Coronary artery (tissue), 2 donors: ENCODE results near the gene PIEZO2.

Source experiments
- DNase-seq: peaks from one replicate; pipeline ENCODE4 v3.0.0-alpha.2; 2017; ENCODE audit warnings: low spot score
- H3K27ac ChIP-seq, 2 donors: fragments of 200-600 bp; sonication (generic); one replicate each; pipeline ENCODE4 v1.5.1; 2016 to 2019
- H3K4me3 ChIP-seq: fragments of 200-600 bp; sonication (generic); 2 replicates; pipeline ENCODE4 v1.5.1; 2016; ENCODE audit warnings: mild to moderate bottlenecking, moderate library complexity
- CTCF ChIP-seq: fragments of 200-600 bp; sonication (generic); IDR thresholded peaks from one replicate; pipeline ENCODE4 v1.5.1; 2019; ENCODE audit warnings: antibody characterized with exemption

PIEZO2 gene

GRCh38 chr18:10682368-10682714 lies 467.0 kb downstream of the PIEZO2 start:
- no peak for DNase-seq
- Histone ChIP-seq H3K4me3 (no peak overlapping the region), H3K27ac (no peak overlapping the region)
- no peak for TF ChIP-seq CTCF

DNA sequence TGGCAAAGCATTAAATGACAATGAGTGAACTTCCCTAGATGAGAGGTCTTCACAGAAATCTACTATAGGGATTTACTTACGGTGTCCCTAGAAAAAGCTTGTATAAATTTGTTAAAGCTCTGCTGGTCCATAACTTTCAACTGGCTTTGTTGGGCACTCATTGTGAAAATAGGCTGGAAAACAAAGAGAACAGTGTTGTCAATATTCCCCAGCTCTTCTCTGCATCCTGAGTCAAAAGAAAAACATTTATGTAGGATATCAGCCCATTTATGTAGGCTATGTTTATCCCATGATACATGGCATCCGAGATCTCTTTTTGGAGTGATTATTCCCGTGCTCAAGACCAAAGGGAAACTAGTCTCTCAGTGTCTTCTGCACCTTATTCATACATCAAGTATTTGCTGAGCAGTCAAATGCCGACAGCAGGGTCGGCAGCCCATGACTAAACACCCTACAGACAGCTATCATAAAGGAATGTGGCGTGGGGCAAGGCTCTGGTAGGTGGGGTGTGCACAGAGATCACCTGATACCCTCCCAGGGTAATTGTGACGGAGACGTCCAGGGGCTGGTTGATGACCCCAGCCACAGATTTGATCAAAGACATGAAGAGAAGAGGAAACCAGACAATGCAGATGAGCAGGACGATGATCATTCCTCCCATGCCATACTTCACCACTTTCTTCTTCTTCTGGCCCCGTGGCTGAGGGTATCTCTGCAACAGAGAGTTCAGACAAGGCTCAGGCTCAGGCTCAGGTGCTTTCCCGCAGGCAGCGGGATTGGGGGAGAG lies 467.6 kb downstream of the PIEZO2 start:
- Histone ChIP-seq H3K4me3 (no peak overlapping the region), H3K27ac (no peak overlapping the region)
- no peak for DNase-seq
- no peak for TF ChIP-seq CTCF

GRCh38 chr18:10680271-10680596 lies 469.1 kb downstream of the PIEZO2 start:
- H3K4me3 ChIP-seq, result no peak overlapping the region
- DNase-seq, result no peak
- TF ChIP-seq CTCF, result no peak
- no peak overlapping the region for H3K27ac ChIP-seq

GRCh38 chr18:10679557-10680270 lies 469.7 kb downstream of the PIEZO2 start:
- DNase-seq, result no peak
- Histone ChIP-seq H3K4me3 (no peak overlapping the region), H3K27ac (no peak overlapping the region)
- TF ChIP-seq CTCF, result no peak

- TF ChIP-seq CTCF, result no peak
- Histone ChIP-seq H3K27ac (no peak overlapping the region), H3K4me3 (no peak overlapping the region)
- DNase-seq, result no peak
These were observed 477.9 kb downstream of the PIEZO2 start for GRCh38 chr18:10671441-10671840.

GRCh38 chr18:10670856-10671255 lies 478.5 kb downstream of the PIEZO2 start:
- no peak for DNase-seq
- no peak overlapping the region for H3K27ac ChIP-seq
- no peak overlapping the region for H3K4me3 ChIP-seq
- no peak for TF ChIP-seq CTCF

DNA sequence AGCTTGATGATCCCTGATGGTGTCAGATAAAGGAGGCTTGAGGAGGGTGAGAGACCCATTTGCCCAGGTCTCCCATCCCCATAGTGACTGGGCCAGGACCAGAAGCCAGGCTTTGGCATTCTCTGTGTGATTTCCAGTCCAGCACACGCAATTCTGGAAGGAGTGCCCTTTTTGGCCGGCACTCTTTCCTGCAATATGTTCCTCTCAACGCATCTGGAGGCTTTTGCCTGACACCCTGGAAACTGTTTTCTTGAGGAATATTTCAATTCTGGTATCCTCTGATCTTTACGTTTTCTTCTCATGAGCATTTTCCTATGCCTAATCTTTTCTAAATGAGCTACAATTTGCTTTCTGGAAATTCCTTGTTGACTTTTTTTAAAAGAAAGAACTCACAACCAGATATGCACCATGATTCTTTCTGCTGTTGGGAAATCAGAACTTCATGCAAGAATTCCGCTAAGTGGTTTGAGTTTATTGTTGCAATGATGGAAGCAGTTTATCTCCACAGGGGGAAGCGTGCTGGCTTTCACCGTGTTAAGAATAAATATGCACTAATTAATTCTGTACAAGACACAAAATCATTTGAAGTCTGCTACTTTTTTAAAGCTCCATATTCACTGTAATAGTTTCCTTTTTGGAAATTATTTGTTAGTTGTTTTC lies 479.8 kb downstream of the PIEZO2 start:
- TF ChIP-seq CTCF, result no peak
- no peak for DNase-seq
- H3K27ac ChIP-seq, result no peak overlapping the region
- no peak overlapping the region for H3K4me3 ChIP-seq
